ENCODE data around the gene AKAP10.

GRCh38 chr17:19946921-19947320 is 30.7 kb downstream of the AKAP10 start:
- TF ChIP-seq CTCF (conservative IDR thresholded peaks at IDR 0.05; ENCODE audit: low read depth, low read length) = no peak
- TF ChIP-seq EZH2phosphoT487 (IDR thresholded peaks at IDR 0.05; ENCODE audit: borderline replicate concordance, low read length) = no peak
- TF ChIP-seq EZH2 (IDR thresholded peaks at IDR 0.05; ENCODE audit: low read length, unreplicated experiment) = no peak

Data from PC-3 (cell line).